HCT116 (cell line): Measurements from ENCODE around the gene ADD2. TPM values are rescaled to one million over a fixed set of nuclear protein-coding genes. Genes with fewer than 3 reads are reported as not detected.

ENCODE experiments used
- ATAC-seq: fragments of 200-7000 bp; cut with Tn5 transposase; 2 replicates; pipeline ENCODE4 v1.9.1; 2020; ENCODE audit warnings: mild to moderate bottlenecking, moderate library complexity
- BruUV-seq: library from RNA; stranded (reverse); fragments of 400-500 nt; replicated peaks from 2 replicates; lab custom pipeline; 2021; lab: Mats Ljungman, UMichigan
- CTCF ChIA-PET: fragments of 300-600 bp; sonication (Branson Sonifier 250); formaldehyde crosslinking; loops from one replicate; lab custom pipeline; 2021; ENCODE audit warnings: antibody characterized with exemption; lab: Charles Lee
- POLR2A ChIA-PET: fragments of 300-600, 350-600 bp; sonication (Branson Sonifier 250); formaldehyde crosslinking; loops from one replicate; lab custom pipeline; 2021; ENCODE audit warnings: antibody characterized with exemption; lab: Charles Lee
- RAD21 ChIA-PET, 2 experiments: fragments of 300-600 bp; sonication (Branson Sonifier 250); formaldehyde crosslinking; loops; one replicate each; lab custom pipeline; 2023; ENCODE audit warnings: low total read pairs in 2 of 2; ENCODE audit not compliant: uncharacterized antibody in 2 of 2, unreplicated experiment in 2 of 2, low non-redundant PET in 1 of 2; lab: Charles Lee
- DNase-seq: peaks from one replicate; pipeline ENCODE4 v3.0.0-alpha.2; 2010; ENCODE audit warnings: low read depth, low spot score
- H2AFZ ChIP-seq: fragments of 200-600 bp; shearing (Covaris generic), sonication (generic); 2 replicates; pipeline ENCODE4 v1.6.1; 2017; ENCODE audit warnings: low read depth, mixed run types, mixed read lengths, antibody characterized with exemption, low read length; ENCODE audit not compliant: poor library complexity, severe bottlenecking
- H3K27ac ChIP-seq: 2 replicates; pipeline ENCODE4 v1.5.1; 2012; ENCODE audit warnings: low read depth, low read length
- H3K27me3 ChIP-seq: fragments of 200-600 bp; sonication (generic); 2 replicates; pipeline ENCODE4 v1.6.1; 2016; ENCODE audit warnings: mixed run types, low read length, mixed read lengths; ENCODE audit not compliant: insufficient read depth
- H3K36me3 ChIP-seq, 2 experiments: fragments of 200-500 bp in 1 of 2; fragments of 200-600 bp in 1 of 2; sonication (Bioruptor generic) in 1 of 2; sonication (generic) in 1 of 2; 2 replicates each; pipeline versions ENCODE4 v1.5.1 to v1.6.1; 2014 to 2016; ENCODE audit warnings: low read length in 2 of 2, inconsistent platforms in 1 of 2, mixed read lengths in 1 of 2, mixed run types in 1 of 2; ENCODE audit not compliant: insufficient read depth in 2 of 2, control insufficient read depth in 1 of 2
- H3K4me1 ChIP-seq, 2 experiments: fragments of 200-600 bp in 1 of 2; sonication (generic) in 1 of 2; 2 replicates each; pipeline versions ENCODE4 v1.5.1 to v1.6.1; 2012 to 2017; ENCODE audit warnings: low read length in 2 of 2, inconsistent platforms in 1 of 2, mild to moderate bottlenecking in 1 of 2, mixed read lengths in 1 of 2, mixed run types in 1 of 2, moderate library complexity in 1 of 2; ENCODE audit not compliant: insufficient read depth in 2 of 2, control insufficient read depth in 1 of 2
- H3K4me2 ChIP-seq: fragments of 200-600 bp; sonication (generic); 2 replicates; pipeline ENCODE4 v1.6.1; 2017; ENCODE audit warnings: mixed run types, low read length, mixed read lengths
- H3K4me3 ChIP-seq, 2 experiments: fragments of 200-600 bp in 1 of 2; sonication (generic) in 1 of 2; replicated peaks in 1 of 2; 2 replicates each; pipeline ENCODE4 v1.5.1; 2011 to 2016; ENCODE audit warnings: low read length in 2 of 2, control low read depth in 1 of 2, low read depth in 1 of 2, mild to moderate bottlenecking in 1 of 2, mixed read lengths in 1 of 2, mixed run types in 1 of 2
- H3K79me2 ChIP-seq: fragments of 200-600 bp; sonication (generic); 2 replicates; pipeline ENCODE4 v1.6.1; 2017; ENCODE audit warnings: mild to moderate bottlenecking, mixed run types, low read length, moderate library complexity, mixed read lengths; ENCODE audit not compliant: insufficient read depth
- H3K9ac ChIP-seq: fragments of 200-600 bp; sonication (generic); 2 replicates; pipeline ENCODE4 v1.6.1; 2016; ENCODE audit warnings: low read length, mixed read lengths
- H3K9me2 ChIP-seq: fragments of 200-600 bp; sonication (generic), shearing (Covaris generic); 2 replicates; pipeline ENCODE4 v1.6.1; 2017; ENCODE audit warnings: mixed run types, mild to moderate bottlenecking, moderate library complexity; ENCODE audit not compliant: insufficient read depth
- H3K9me3 ChIP-seq, 2 experiments: fragments of 200-500 bp in 1 of 2; fragments of 200-600 bp in 1 of 2; sonication (Bioruptor generic) in 1 of 2; sonication (generic) in 1 of 2; 2 replicates each; pipeline ENCODE4 v1.6.1; 2014 to 2017; ENCODE audit warnings: low read length in 2 of 2, mixed read lengths in 2 of 2, inconsistent platforms in 1 of 2, low read depth in 1 of 2, mild to moderate bottlenecking in 1 of 2, mixed run types in 1 of 2, moderate library complexity in 1 of 2; ENCODE audit not compliant: control insufficient read depth in 1 of 2, insufficient read depth in 1 of 2
- H4K20me1 ChIP-seq: fragments of 200-600 bp; sonication (generic), shearing (Covaris generic); 2 replicates; pipeline ENCODE4 v1.6.1; 2017; ENCODE audit warnings: mixed run types, mild to moderate bottlenecking, moderate library complexity; ENCODE audit not compliant: insufficient read depth
- CBX3 ChIP-seq: IDR thresholded peaks from 2 replicates; pipeline ENCODE4 v1.6.1; 2012; ENCODE audit warnings: low read depth
- EGR1 ChIP-seq: IDR thresholded peaks from 2 replicates; pipeline ENCODE4 v1.6.1; 2012; ENCODE audit warnings: low read depth
- SP1 ChIP-seq: IDR thresholded peaks from 2 replicates; pipeline ENCODE4 v1.6.1; 2012; ENCODE audit warnings: low read depth
- SRF ChIP-seq: IDR thresholded peaks from 2 replicates; pipeline ENCODE4 v1.6.1; 2012; ENCODE audit warnings: low read depth
- ZFX ChIP-seq: fragments of 450-650 bp; IDR thresholded peaks from 2 replicates; pipeline ENCODE4 v1.6.1; 2017
- ZNF274 ChIP-seq: fragments of 200-500 bp; sonication (Bioruptor generic); IDR thresholded peaks from 2 replicates; pipeline ENCODE4 v1.6.1; 2014; ENCODE audit warnings: mild to moderate bottlenecking, low read depth, low read length, inconsistent platforms
- intact Hi-C: fragments of 100-400 bp; cut with micrococcal nuclease; formaldehyde crosslinking; loops from 2 replicates; pipeline ENCODE4 v1.10.0; 2022
- total RNA-seq: library from RNA; stranded (reverse); gene quantifications from one replicate; pipeline ENCODE4 v1.2.1, GENCODE V29; 2021; ENCODE audit not compliant: unreplicated experiment
- TF ChIP-seq, protein P1 (sequence below): IDR thresholded peaks from 2 replicates; pipeline ENCODE4 v1.6.1; 2011; ENCODE audit warnings: mild to moderate bottlenecking, low read length, moderate library complexity; ENCODE audit not compliant: insufficient replicate concordance; ENCODE audit errors: extremely low read depth
- TF ChIP-seq, protein P2 (sequence below): IDR thresholded peaks from 2 replicates; pipeline ENCODE4 v1.6.1; 2012

The ADD2 gene
- total RNA-seq, 1 experiment from 2014 or later: 0.15 TPM

DNA sequence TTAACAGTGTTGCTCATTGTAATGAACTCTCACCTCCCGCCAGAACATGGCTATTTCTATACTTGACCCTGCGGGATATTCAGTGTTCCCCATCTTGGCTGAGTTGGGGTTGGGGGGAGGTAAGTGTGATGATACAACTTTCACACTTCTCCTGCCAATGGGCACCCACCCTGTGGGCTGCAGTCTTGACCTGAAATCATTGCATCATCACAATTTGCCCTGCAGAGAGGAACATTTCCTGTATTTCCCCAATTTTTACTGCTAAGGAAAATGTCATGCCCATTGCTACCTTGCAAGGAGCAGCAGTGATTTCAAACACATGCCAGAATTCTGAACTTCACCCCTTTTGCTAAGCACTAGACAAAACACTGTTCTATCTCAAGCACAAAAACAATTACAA, 92.1 kb downstream of the ADD2 start:
- POLR2A ChIA-PET: no interaction called here
- no peak for ATAC-seq
- no peak for TF ChIP-seq EGR1
- TF ChIP-seq CBX3: no peak
- no peak for TF ChIP-seq ZFX
- TF ChIP-seq, protein P1, sequence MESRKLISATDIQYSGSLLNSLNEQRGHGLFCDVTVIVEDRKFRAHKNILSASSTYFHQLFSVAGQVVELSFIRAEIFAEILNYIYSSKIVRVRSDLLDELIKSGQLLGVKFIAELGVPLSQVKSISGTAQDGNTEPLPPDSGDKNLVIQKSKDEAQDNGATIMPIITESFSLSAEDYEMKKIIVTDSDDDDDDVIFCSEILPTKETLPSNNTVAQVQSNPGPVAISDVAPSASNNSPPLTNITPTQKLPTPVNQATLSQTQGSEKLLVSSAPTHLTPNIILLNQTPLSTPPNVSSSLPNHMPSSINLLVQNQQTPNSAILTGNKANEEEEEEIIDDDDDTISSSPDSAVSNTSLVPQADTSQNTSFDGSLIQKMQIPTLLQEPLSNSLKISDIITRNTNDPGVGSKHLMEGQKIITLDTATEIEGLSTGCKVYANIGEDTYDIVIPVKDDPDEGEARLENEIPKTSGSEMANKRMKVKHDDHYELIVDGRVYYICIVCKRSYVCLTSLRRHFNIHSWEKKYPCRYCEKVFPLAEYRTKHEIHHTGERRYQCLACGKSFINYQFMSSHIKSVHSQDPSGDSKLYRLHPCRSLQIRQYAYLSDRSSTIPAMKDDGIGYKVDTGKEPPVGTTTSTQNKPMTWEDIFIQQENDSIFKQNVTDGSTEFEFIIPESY: no peak
- TF ChIP-seq SRF: no peak
- TF ChIP-seq SP1: no peak
- TF ChIP-seq, protein P2, sequence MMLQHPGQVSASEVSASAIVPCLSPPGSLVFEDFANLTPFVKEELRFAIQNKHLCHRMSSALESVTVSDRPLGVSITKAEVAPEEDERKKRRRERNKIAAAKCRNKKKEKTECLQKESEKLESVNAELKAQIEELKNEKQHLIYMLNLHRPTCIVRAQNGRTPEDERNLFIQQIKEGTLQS: no peak
- TF ChIP-seq ZNF274: no peak
- Histone ChIP-seq H3K9ac (no peak overlapping the region), H2AFZ (no peak overlapping the region), H3K4me3 (no peak overlapping the region), H4K20me1 (no peaks in the 10 kb centered on the region), H3K27me3 (no peaks in the 10 kb centered on the region), H3K4me1 (peaks cover 4 to 10% of the 10 kb centered on the region in 2 experiments; a peak in 2 of 4 replicates), H3K9me2 (no peaks in the 10 kb centered on the region), H3K79me2 (no peaks in the 10 kb centered on the region), H3K36me3 (no peaks in the 10 kb centered on the region), H3K4me2 (no peak overlapping the region), H3K27ac (no peak overlapping the region), H3K9me3 (no peaks in the 10 kb centered on the region)
- no TSS peak for BruUV-seq
- RAD21 ChIA-PET: no interaction called here
- DNase-seq: no peak
- CTCF ChIA-PET: no interaction called here
- intact Hi-C loops: no loop called here
